GM12864 (cell line): ENCODE measurements around the gene OR7D2.
A peak's percentile ranks its signal among the peaks of the same experiment; 100 is the strongest.

Experiments used
- DNase-seq: peaks from one replicate; pipeline ENCODE4 v3.0.0-alpha.2; 2011; ENCODE audit warnings: low read depth
- H3K4me3 ChIP-seq: 2 replicates; pipeline ENCODE4 v1.5.1; 2011; ENCODE audit warnings: mild to moderate bottlenecking, low read depth, low read length, control low read depth
- TF ChIP-seq, protein P1 (sequence below): IDR thresholded peaks from 2 replicates; pipeline ENCODE4 v1.5.1; 2011; ENCODE audit warnings: low read depth, mild to moderate bottlenecking, moderate library complexity, low read length, control low read depth, inconsistent platforms; ENCODE audit errors: missing control alignments

OR7D2 gene

DNA sequence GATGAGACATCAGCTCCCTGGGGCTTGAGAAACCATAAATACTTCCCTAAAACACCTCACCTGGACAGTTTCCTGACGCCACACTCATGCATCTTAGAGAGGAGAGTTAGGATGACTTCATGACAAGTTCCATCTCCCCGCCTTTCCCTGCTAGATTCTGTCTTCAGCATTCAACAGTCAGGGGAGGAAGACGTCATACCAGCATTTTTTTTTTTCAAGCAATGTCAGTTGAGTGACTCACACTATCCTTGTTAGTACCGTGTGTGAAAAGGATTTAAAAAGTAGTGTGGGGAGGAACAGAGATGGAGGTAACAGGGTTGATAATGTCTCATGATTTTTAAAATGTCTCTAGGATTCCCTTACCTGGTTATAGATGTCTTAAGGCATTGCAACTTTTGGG, at the start of gene OR7D2:
TSS of gene OR7D2 (plus strand) at position 79 of the 400 bp plus-strand sequence. CDS start 6,803 bp downstream, outside the sequence.
- no peak for DNase-seq
- TF ChIP-seq, protein P1, sequence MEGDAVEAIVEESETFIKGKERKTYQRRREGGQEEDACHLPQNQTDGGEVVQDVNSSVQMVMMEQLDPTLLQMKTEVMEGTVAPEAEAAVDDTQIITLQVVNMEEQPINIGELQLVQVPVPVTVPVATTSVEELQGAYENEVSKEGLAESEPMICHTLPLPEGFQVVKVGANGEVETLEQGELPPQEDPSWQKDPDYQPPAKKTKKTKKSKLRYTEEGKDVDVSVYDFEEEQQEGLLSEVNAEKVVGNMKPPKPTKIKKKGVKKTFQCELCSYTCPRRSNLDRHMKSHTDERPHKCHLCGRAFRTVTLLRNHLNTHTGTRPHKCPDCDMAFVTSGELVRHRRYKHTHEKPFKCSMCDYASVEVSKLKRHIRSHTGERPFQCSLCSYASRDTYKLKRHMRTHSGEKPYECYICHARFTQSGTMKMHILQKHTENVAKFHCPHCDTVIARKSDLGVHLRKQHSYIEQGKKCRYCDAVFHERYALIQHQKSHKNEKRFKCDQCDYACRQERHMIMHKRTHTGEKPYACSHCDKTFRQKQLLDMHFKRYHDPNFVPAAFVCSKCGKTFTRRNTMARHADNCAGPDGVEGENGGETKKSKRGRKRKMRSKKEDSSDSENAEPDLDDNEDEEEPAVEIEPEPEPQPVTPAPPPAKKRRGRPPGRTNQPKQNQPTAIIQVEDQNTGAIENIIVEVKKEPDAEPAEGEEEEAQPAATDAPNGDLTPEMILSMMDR = no peak
- H3K4me3 ChIP-seq = no peak within 1 kb of the TSS

DNA sequence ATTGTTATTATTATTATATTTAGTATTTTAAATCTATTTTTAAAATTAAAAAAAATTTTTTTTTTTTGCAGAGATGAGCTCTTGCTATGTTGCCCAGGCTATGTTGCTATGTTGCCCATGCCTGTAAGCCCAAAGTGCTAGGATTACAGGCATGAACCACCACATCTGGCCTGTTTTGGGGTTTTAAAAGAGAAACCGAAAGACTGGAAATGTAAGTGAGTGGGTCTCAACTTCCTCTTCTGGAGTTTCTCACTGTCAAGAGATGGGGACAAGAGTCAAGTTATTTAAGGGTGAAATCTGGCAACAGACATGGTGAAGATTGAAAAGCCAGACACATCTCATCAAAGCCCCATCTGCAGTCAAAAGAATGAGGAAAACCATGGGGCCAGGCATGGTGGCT, 47.8 kb upstream of the OR7D2 start:
- TF ChIP-seq, protein P1 = no peak
- DNase-seq = no peak
- H3K4me3 ChIP-seq = no peak overlapping the region

DNA sequence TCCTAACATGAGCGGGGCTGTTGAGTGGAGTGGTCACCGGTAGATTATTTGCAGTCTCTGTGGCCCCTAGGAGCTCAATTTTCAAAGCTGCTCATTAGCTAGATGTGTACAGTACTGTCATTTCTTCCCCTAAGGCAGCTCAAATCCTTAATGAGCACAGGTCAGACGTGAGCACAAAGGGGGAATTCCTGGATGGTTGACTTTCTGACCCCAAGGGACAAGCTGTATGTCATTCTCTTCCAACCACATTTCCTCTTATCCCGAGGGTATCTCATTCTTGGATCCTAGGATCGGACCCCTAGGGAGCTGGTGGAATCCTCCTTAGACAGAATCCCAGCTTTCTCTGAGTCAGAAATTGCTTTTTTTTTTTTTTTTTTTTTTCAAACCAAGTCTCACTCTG, 46.4 kb upstream of the OR7D2 start:
- no peak overlapping the region for H3K4me3 ChIP-seq
- TF ChIP-seq, protein P1 = no peak
- DNase-seq = no peak

DNA sequence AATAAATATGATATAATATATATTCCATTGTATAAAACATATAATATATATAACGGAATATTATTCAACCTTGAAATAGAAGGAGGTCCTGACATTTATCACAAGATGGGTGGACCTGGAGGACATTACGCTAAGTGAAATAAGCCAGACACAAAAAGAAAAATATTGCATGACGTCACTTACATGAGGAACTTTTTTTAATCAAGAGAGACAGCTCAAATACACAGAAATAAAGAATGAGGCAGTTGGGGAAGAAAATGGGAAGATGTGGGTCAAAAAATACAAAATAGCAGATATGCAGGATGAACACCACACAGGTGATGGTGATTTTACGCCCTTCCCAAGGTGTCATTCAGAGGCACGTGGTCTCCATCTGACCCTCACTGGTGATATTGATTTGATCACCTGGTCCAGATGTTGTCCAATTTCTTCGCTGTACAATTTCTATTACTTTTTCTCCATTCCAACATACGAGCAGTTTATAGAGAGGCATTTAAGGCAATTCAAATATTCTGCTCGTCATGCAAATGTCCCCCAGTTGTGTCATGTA, 39.1 kb upstream of the OR7D2 start:
- TF ChIP-seq, protein P1 = no peak
- H3K4me3 ChIP-seq = peak overlapping the region; percentile 94
- DNase-seq = no peak

DNA sequence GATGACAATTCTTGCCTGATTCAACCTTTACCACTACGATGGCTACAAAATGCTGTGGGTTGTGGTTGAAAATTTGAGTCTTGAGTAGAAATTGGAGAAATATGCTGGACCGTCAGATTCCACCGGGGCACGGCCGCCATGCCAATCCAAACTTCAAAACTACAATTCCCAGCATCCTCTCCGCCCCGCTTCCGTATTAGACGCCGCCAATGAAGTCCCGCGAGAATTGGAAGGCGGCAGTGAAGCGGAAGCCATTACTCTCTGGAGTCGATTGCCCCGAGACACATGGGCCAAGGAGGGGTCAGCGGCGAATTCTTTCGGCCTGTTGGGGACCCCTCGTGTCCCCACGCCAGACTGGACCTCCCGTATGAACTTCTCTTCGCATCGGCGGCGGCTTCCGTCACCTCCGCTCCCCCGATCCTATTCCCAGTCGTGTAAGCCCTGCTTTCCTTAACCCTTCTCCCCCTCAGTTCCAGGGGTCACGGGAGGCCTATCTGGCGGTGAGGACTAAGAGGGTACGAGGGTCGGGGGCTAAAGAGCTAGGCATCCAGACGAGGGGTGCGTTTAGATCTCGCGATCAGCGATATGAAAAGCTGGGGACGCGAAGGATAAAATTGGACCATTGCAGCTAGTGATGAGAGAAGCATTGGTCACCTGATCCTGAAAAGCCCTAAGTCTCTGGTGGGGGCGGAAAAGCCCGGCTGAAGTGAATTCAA, 38.5 kb upstream of the OR7D2 start, which contains the start of gene ZNF317:
TSS of gene ZNF317 (plus strand) at position 239 of the 716 bp plus-strand sequence. CDS start 15,620 bp downstream, outside the sequence.
- peak within 1 kb of the TSS; percentile 94 for H3K4me3 ChIP-seq
- DNase-seq = peak; percentile 89
- TF ChIP-seq, protein P1 = no peak

DNA sequence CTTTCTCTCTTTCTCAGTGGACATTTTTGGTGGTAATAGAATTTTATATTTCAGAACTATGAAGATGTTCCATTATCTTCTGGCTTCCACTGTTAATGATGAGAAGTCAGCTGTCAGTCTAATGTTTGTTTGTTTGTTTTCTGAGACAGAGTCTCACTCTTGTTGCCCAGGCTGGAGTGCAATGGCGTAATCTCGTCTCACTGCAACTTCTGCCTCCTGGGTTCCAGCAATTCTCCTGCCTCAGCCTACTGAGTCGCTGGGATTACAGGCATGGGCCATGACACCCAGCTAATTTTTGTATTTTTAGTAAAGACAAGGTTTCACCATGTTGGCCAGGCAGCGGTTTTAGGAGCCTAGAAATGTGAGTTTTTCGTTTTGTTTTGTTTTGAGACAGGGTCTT, 33.9 kb upstream of the OR7D2 start:
- H3K4me3 ChIP-seq = no peak overlapping the region
- DNase-seq = no peak
- TF ChIP-seq, protein P1 = no peak
